GM12891 (cell line): ENCODE results near the gene CGRRF1.

Experiments used
- POLR2A ChIP-seq: IDR thresholded peaks from 2 replicates; pipeline ENCODE4 v1.6.1; 2011; ENCODE audit warnings: low read depth, low read length, control low read depth
- POLR2AphosphoS5 ChIP-seq: IDR thresholded peaks from 2 replicates; pipeline ENCODE4 v1.6.1; 2011; ENCODE audit warnings: low read depth, low read length, control low read depth
- POU2F2 ChIP-seq: IDR thresholded peaks from 2 replicates; pipeline ENCODE4 v1.6.1; 2011; ENCODE audit warnings: low read depth, mild to moderate bottlenecking, control low read depth, low read length, moderate library complexity
- SPI1 ChIP-seq: IDR thresholded peaks from 2 replicates; pipeline ENCODE4 v1.6.1; 2011; ENCODE audit warnings: low read depth, low read length, control low read depth
- TAF1 ChIP-seq: IDR thresholded peaks from 2 replicates; pipeline ENCODE4 v1.6.1; 2011; ENCODE audit warnings: low read depth, low read length, control low read depth

- no peak for TF ChIP-seq TAF1
- TF ChIP-seq POLR2A, result no peak
- TF ChIP-seq SPI1, result no peak
- no peak for TF ChIP-seq POLR2AphosphoS5
- TF ChIP-seq POU2F2, result no peak
These were observed 25.9 kb downstream of the CGRRF1 start for GRCh38 chr14:54535646-54536045.
